Liver (tissue), 9 donors: ENCODE data around the gene CEACAM16. TPM values are rescaled to one million over a fixed set of nuclear protein-coding genes. Genes with fewer than 3 reads are reported as not detected.
A peak's percentile ranks its signal among the peaks of the same experiment; 100 is the strongest.

Experiments used
- DNase-seq: peaks from one replicate; pipeline ENCODE4 v3.0.0-alpha.2; 2017; ENCODE audit warnings: low spot score
- H3K27ac ChIP-seq, 2 donors: one replicate each; pipeline ENCODE4 v1.7.0; 2013; ENCODE audit warnings: inconsistent platforms in 2 of 2, low read length in 2 of 2, control low read depth in 1 of 2, low read depth in 1 of 2, mild to moderate bottlenecking in 1 of 2
- H3K27me3 ChIP-seq, 4 donors: one replicate each; pipeline versions ENCODE4 v1.6.1 to v1.7.0; 2013; ENCODE audit warnings: low read length in 3 of 4, inconsistent platforms in 1 of 4, mild to moderate bottlenecking in 1 of 4, moderate library complexity in 1 of 4; ENCODE audit not compliant: control insufficient read depth in 4 of 4, insufficient read depth in 4 of 4
- H3K36me3 ChIP-seq, 4 donors: one replicate each; pipeline versions ENCODE4 v1.6.1 to v1.7.0; 2013; ENCODE audit warnings: low read length in 3 of 4, mild to moderate bottlenecking in 3 of 4, low read depth in 1 of 4, moderate library complexity in 1 of 4; ENCODE audit not compliant: control insufficient read depth in 4 of 4, insufficient read depth in 3 of 4
- H3K4me1 ChIP-seq, 4 donors: one replicate each; pipeline versions ENCODE4 v1.6.1 to v1.7.0; 2013; ENCODE audit warnings: low read length in 3 of 4, mild to moderate bottlenecking in 3 of 4, moderate library complexity in 1 of 4; ENCODE audit not compliant: control insufficient read depth in 4 of 4, insufficient read depth in 4 of 4
- H3K4me3 ChIP-seq, 3 donors: one replicate each; pipeline versions ENCODE4 v1.6.1 to v1.7.0; 2013; ENCODE audit warnings: low read length in 3 of 3, control low read depth in 1 of 3, low read depth in 1 of 3, mild to moderate bottlenecking in 1 of 3
- H3K9ac ChIP-seq, 2 donors: one replicate each; pipeline ENCODE4 v1.7.0; 2013; ENCODE audit warnings: low read length in 2 of 2, mild to moderate bottlenecking in 2 of 2, moderate library complexity in 2 of 2, control low read depth in 1 of 2, low read depth in 1 of 2
- H3K9me3 ChIP-seq, 4 donors: one replicate each; pipeline versions ENCODE4 v1.6.1 to v1.7.0; 2013; ENCODE audit warnings: low read length in 3 of 4; ENCODE audit not compliant: control insufficient read depth in 4 of 4
- EGR1 ChIP-seq, 2 donors: IDR thresholded peaks; 2 replicates each; pipeline ENCODE4 v1.6.1; 2016 to 2018; ENCODE audit warnings: antibody characterized with exemption in 2 of 2, low read depth in 2 of 2
- FOXA1 ChIP-seq: IDR thresholded peaks from 2 replicates; pipeline ENCODE4 v1.6.1; 2016; ENCODE audit warnings: antibody characterized with exemption
- FOXA2 ChIP-seq: IDR thresholded peaks from 2 replicates; pipeline ENCODE4 v1.6.1; 2016; ENCODE audit warnings: antibody characterized with exemption
- GABPA ChIP-seq, 2 donors: IDR thresholded peaks in 1 of 2; conservative IDR thresholded peaks in 1 of 2; 2 replicates each; pipeline ENCODE4 v1.6.1; 2016; ENCODE audit warnings: antibody characterized with exemption in 2 of 2, mild to moderate bottlenecking in 1 of 2, moderate library complexity in 1 of 2
- HNF4A ChIP-seq, 2 donors: conservative IDR thresholded peaks; 2 replicates each; pipeline ENCODE4 v1.6.1; 2016; ENCODE audit warnings: antibody characterized with exemption in 2 of 2, mild to moderate bottlenecking in 2 of 2
- HNF4G ChIP-seq: IDR thresholded peaks from 2 replicates; pipeline ENCODE4 v1.6.1; 2016; ENCODE audit warnings: antibody characterized with exemption
- JUND ChIP-seq, 2 donors: IDR thresholded peaks; 2 replicates each; pipeline ENCODE4 v1.6.1; 2016; ENCODE audit warnings: antibody characterized with exemption in 2 of 2
- NR2F2 ChIP-seq: IDR thresholded peaks from 2 replicates; pipeline ENCODE4 v1.6.1; 2016; ENCODE audit warnings: antibody characterized with exemption
- RAD21 ChIP-seq, 2 donors: IDR thresholded peaks; 2 replicates each; pipeline ENCODE4 v1.6.1; 2016; ENCODE audit warnings: antibody characterized with exemption in 2 of 2, mild to moderate bottlenecking in 2 of 2
- RXRA ChIP-seq, 2 donors: IDR thresholded peaks; 2 replicates each; pipeline ENCODE4 v1.6.1; 2017 to 2018; ENCODE audit warnings: antibody characterized with exemption in 2 of 2, mild to moderate bottlenecking in 1 of 2
- SP1 ChIP-seq: IDR thresholded peaks from 2 replicates; pipeline ENCODE4 v1.6.1; 2018; ENCODE audit warnings: antibody characterized with exemption, mild to moderate bottlenecking
- TAF1 ChIP-seq: conservative IDR thresholded peaks from 2 replicates; pipeline ENCODE4 v1.6.1; 2016; ENCODE audit warnings: antibody characterized with exemption, mild to moderate bottlenecking
- YY1 ChIP-seq: IDR thresholded peaks from 2 replicates; pipeline ENCODE4 v1.6.1; 2016; ENCODE audit warnings: antibody characterized with exemption, mild to moderate bottlenecking
- WGBS: extraction: QIAGEN DNeasy Blood & Tissue Kit; methylation state at CpG from one replicate; pipeline ENCODE4 v1.1.7; 2013; 5-methylcytosine and 5-hydroxymethylcytosine counted together
- polyA plus RNA-seq, 2 donors: library from polyadenylated mRNA; stranded (reverse) in 1 of 2; unstranded in 1 of 2; fragments of 200-250 nt in 1 of 2; fragments of >200 nt in 1 of 2; fragmentation: Nextera tagmentation in 1 of 2; extraction: Ambion mirVana in 1 of 2; gene quantifications; one replicate each; pipeline versions ENCODE4 v1.2.1 to v1.2.3, GENCODE V29; 2013 to 2015
- total RNA-seq, 2 donors: library from RNA; depleted of rRNA; stranded (reverse); fragments of >200 nt; gene quantifications; one replicate each; pipeline ENCODE4 v1.2.3, GENCODE V29; 2014
- TF ChIP-seq, protein P1 (sequence below): IDR thresholded peaks from 2 replicates; pipeline ENCODE4 v1.6.1; 2016; ENCODE audit warnings: antibody characterized with exemption
- TF ChIP-seq, protein P2 (sequence below): IDR thresholded peaks from 2 replicates; pipeline ENCODE4 v1.6.1; 2016; ENCODE audit warnings: antibody characterized with exemption
- TF ChIP-seq, protein P3 (sequence below): fragments of 150-350 bp; IDR thresholded peaks from 2 replicates; pipeline ENCODE4 v1.5.1; 2017; ENCODE audit warnings: improper control_type of control experiment, low read depth, low read length; ENCODE audit not compliant: missing input control
- TF ChIP-seq, protein P4 (sequence below): IDR thresholded peaks from 2 replicates; pipeline ENCODE4 v1.6.1; 2016; ENCODE audit warnings: antibody characterized with exemption, mild to moderate bottlenecking
- TF ChIP-seq, protein P5 (sequence below): IDR thresholded peaks from 2 replicates; pipeline ENCODE4 v1.6.1; 2016; ENCODE audit warnings: antibody characterized with exemption
- donor health status: healthy.
- donor health status: healthy.
- donor health status: healthy.
- donor health status: healthy.
- donor health status: healthy.

CEACAM16 gene
- total and polyA plus RNA-seq, 4 donors, result 0.09 TPM; not detected in 3

DNA sequence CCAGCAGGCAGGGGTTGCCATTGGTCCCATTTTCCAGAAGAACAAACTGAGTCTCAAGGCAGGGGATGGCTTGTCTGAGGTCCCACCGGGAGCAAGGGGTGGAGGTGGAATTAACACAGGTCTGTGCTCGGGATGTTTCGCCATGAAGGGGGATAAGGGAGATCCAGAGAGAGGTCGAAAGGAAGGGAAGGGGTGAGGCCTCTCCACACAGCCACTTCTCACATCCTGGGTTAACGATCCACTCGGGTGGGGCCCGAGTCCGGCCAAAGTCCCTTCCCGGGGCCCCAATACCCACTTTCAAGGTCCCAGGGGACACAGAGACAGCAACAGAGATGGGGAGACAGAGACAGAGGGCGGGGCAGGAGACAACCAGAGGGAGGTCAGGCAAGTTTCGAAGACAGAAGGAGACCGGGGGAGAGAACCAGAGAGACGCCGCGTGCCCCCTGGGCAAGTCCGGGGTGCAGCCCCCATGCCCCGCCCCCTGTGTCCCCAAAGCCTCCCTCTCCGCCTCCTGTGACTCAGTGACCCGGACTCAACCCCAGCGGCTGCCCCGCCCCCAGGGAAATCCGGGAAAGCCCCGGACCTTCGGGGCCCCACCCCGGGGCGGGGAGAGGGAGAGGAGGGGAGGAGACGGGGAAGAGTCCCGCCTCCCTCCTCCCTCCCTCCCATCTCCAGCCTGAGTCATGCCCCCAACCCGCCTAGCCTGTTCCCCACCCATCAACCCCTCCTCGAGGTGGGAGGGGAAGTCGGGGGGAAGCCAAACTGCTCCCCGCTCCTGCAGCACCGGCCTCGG is 48.2 kb downstream of the CEACAM16 start:
- Histone ChIP-seq H3K36me3 (peaks cover 0 to 12% (median 5%) of the 10 kb centered on the region in 4 donors), H3K4me1 (peaks cover 24 to 66% (median 45%) of the 10 kb centered on the region in 4 donors), H3K4me3 (peak overlapping the region; percentile 74 to 93 (median 83)), H3K27me3 (no peaks in the 10 kb centered on the region), H3K27ac (peak overlapping the region; percentile 94 to 99), H3K9me3 (no peaks in the 10 kb centered on the region), H3K9ac (peak overlapping the region; percentile 64 to 94)
- peak; percentile 79 for DNase-seq
- no peak for TF ChIP-seq FOXA2
- TF ChIP-seq EGR1 (IDR thresholded peaks at IDR 0.05; ENCODE audit: low read depth in 2 of 2), result peak in 1 of 2 donors; percentile 59
- peak; percentile 68 for TF ChIP-seq NR2F2
- TF ChIP-seq, protein P1, sequence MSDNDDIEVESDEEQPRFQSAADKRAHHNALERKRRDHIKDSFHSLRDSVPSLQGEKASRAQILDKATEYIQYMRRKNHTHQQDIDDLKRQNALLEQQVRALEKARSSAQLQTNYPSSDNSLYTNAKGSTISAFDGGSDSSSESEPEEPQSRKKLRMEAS, result peak; percentile 54
- TF ChIP-seq FOXA1, result no peak
- peak; percentile 18 to 19 for TF ChIP-seq RAD21 (IDR thresholded peaks at IDR 0.05)
- TF ChIP-seq, protein P2, sequence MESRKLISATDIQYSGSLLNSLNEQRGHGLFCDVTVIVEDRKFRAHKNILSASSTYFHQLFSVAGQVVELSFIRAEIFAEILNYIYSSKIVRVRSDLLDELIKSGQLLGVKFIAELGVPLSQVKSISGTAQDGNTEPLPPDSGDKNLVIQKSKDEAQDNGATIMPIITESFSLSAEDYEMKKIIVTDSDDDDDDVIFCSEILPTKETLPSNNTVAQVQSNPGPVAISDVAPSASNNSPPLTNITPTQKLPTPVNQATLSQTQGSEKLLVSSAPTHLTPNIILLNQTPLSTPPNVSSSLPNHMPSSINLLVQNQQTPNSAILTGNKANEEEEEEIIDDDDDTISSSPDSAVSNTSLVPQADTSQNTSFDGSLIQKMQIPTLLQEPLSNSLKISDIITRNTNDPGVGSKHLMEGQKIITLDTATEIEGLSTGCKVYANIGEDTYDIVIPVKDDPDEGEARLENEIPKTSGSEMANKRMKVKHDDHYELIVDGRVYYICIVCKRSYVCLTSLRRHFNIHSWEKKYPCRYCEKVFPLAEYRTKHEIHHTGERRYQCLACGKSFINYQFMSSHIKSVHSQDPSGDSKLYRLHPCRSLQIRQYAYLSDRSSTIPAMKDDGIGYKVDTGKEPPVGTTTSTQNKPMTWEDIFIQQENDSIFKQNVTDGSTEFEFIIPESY, result peak; percentile 28
- peak in 1 of 2 donors; percentile 39 for TF ChIP-seq GABPA (IDR thresholded peaks at IDR 0.05 in 1 of 2, conservative IDR thresholded peaks at IDR 0.05 in 1 of 2)
- TF ChIP-seq RXRA (IDR thresholded peaks at IDR 0.05), result peak; percentile 92 to 94
- peak; percentile 83 for TF ChIP-seq SP1
- TF ChIP-seq HNF4G, result peak; percentile 15
- TF ChIP-seq, protein P3, sequence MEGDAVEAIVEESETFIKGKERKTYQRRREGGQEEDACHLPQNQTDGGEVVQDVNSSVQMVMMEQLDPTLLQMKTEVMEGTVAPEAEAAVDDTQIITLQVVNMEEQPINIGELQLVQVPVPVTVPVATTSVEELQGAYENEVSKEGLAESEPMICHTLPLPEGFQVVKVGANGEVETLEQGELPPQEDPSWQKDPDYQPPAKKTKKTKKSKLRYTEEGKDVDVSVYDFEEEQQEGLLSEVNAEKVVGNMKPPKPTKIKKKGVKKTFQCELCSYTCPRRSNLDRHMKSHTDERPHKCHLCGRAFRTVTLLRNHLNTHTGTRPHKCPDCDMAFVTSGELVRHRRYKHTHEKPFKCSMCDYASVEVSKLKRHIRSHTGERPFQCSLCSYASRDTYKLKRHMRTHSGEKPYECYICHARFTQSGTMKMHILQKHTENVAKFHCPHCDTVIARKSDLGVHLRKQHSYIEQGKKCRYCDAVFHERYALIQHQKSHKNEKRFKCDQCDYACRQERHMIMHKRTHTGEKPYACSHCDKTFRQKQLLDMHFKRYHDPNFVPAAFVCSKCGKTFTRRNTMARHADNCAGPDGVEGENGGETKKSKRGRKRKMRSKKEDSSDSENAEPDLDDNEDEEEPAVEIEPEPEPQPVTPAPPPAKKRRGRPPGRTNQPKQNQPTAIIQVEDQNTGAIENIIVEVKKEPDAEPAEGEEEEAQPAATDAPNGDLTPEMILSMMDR, result no peak
- TF ChIP-seq TAF1, result no peak
- TF ChIP-seq JUND (IDR thresholded peaks at IDR 0.05), result peak; percentile 75 to 86
- TF ChIP-seq YY1, result peak; percentile 23
- TF ChIP-seq, protein P4, sequence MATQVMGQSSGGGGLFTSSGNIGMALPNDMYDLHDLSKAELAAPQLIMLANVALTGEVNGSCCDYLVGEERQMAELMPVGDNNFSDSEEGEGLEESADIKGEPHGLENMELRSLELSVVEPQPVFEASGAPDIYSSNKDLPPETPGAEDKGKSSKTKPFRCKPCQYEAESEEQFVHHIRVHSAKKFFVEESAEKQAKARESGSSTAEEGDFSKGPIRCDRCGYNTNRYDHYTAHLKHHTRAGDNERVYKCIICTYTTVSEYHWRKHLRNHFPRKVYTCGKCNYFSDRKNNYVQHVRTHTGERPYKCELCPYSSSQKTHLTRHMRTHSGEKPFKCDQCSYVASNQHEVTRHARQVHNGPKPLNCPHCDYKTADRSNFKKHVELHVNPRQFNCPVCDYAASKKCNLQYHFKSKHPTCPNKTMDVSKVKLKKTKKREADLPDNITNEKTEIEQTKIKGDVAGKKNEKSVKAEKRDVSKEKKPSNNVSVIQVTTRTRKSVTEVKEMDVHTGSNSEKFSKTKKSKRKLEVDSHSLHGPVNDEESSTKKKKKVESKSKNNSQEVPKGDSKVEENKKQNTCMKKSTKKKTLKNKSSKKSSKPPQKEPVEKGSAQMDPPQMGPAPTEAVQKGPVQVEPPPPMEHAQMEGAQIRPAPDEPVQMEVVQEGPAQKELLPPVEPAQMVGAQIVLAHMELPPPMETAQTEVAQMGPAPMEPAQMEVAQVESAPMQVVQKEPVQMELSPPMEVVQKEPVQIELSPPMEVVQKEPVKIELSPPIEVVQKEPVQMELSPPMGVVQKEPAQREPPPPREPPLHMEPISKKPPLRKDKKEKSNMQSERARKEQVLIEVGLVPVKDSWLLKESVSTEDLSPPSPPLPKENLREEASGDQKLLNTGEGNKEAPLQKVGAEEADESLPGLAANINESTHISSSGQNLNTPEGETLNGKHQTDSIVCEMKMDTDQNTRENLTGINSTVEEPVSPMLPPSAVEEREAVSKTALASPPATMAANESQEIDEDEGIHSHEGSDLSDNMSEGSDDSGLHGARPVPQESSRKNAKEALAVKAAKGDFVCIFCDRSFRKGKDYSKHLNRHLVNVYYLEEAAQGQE, result peak; percentile 70
- TF ChIP-seq, protein P5, sequence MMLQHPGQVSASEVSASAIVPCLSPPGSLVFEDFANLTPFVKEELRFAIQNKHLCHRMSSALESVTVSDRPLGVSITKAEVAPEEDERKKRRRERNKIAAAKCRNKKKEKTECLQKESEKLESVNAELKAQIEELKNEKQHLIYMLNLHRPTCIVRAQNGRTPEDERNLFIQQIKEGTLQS, result peak; percentile 28
- peak; percentile 63 to 65 for TF ChIP-seq HNF4A (conservative IDR thresholded peaks at IDR 0.05)
- WGBS, result 8% methylated on average over 33 of the region's 34 CpGs
